Panc1 (cell line): Measurements from ENCODE around the gene RAI1. TPM values are rescaled to one million over a fixed set of nuclear protein-coding genes. Genes with fewer than 3 reads are reported as not detected.

ENCODE experiments used
- ATAC-seq: fragments of 200-7000 bp; cut with Tn5 transposase; 2 replicates; pipeline ENCODE4 v1.9.1; 2020; ENCODE audit warnings: mild to moderate bottlenecking, moderate library complexity
- BruUV-seq: library from RNA; stranded (reverse); fragments of 400-500 nt; replicated peaks from 2 replicates; lab custom pipeline; 2021; lab: Mats Ljungman, UMichigan
- CTCF ChIA-PET: fragments of 300-600 bp; sonication (Branson Sonifier 250); formaldehyde crosslinking; loops from one replicate; lab custom pipeline; 2022; ENCODE audit warnings: antibody characterized with exemption; lab: Charles Lee
- POLR2A ChIA-PET: fragments of 300-600 bp; sonication (Branson Sonifier 250); formaldehyde crosslinking; loops from one replicate; lab custom pipeline; 2022; ENCODE audit warnings: antibody characterized with exemption; lab: Charles Lee
- DNase-seq: peaks from one replicate; pipeline ENCODE4 v3.0.0-alpha.2; 2010; ENCODE audit warnings: low read depth, low spot score
- H3K27ac ChIP-seq: 2 replicates; pipeline ENCODE4 v1.5.1; 2011; ENCODE audit warnings: mild to moderate bottlenecking, low read length, inconsistent platforms
- H3K27me3 ChIP-seq: fragments of 200-500 bp; sonication (Bioruptor generic); 2 replicates; pipeline ENCODE4 v1.6.0; 2014; ENCODE audit warnings: low read length, inconsistent platforms; ENCODE audit not compliant: control insufficient read depth, insufficient read depth
- H3K36me3 ChIP-seq: fragments of 200-500 bp; sonication (Bioruptor generic); 2 replicates; pipeline ENCODE4 v1.5.1; 2014; ENCODE audit warnings: inconsistent platforms, mild to moderate bottlenecking, low read length, moderate library complexity; ENCODE audit not compliant: control insufficient read depth, insufficient read depth
- H3K4me1 ChIP-seq: 2 replicates; pipeline ENCODE4 v1.5.1; 2011; ENCODE audit warnings: inconsistent platforms, mild to moderate bottlenecking, low read length, moderate library complexity; ENCODE audit not compliant: control insufficient read depth, insufficient read depth
- H3K4me3 ChIP-seq, 2 experiments: 2 replicates each; pipeline ENCODE4 v1.5.1; 2011 to 2012; ENCODE audit warnings: low read depth in 2 of 2, low read length in 2 of 2, mild to moderate bottlenecking in 2 of 2, inconsistent platforms in 1 of 2, moderate library complexity in 1 of 2
- H3K9me3 ChIP-seq: fragments of 200-500 bp; sonication (Bioruptor generic); 2 replicates; pipeline ENCODE4 v1.5.1; 2014; ENCODE audit warnings: low read depth, mild to moderate bottlenecking, inconsistent platforms, low read length, moderate library complexity; ENCODE audit not compliant: control insufficient read depth, insufficient read depth
- CTCF ChIP-seq: fragments of 450-650 bp; IDR thresholded peaks from 2 replicates; pipeline ENCODE4 v1.5.1; 2017; ENCODE audit warnings: mild to moderate bottlenecking
- POLR2AphosphoS5 ChIP-seq: IDR thresholded peaks from 2 replicates; pipeline ENCODE4 v1.6.1; 2012; ENCODE audit warnings: mild to moderate bottlenecking, low read depth, low read length, moderate library complexity
- REST ChIP-seq, 2 experiments: IDR thresholded peaks; 2 replicates each; pipeline ENCODE4 v1.6.1; 2011 to 2012; ENCODE audit warnings: low read depth in 2 of 2, control low read depth in 1 of 2, low read length in 1 of 2, mild to moderate bottlenecking in 1 of 2, moderate library complexity in 1 of 2; ENCODE audit not compliant: insufficient read depth in 1 of 2
- SIN3A ChIP-seq: IDR thresholded peaks from 2 replicates; pipeline ENCODE4 v1.6.1; 2012; ENCODE audit warnings: low read depth, mild to moderate bottlenecking, low read length, moderate library complexity, borderline replicate concordance; ENCODE audit not compliant: insufficient read depth
- TCF7L2 ChIP-seq: IDR thresholded peaks from 2 replicates; pipeline ENCODE4 v1.6.1; 2011; ENCODE audit warnings: mild to moderate bottlenecking, low read depth, low read length, inconsistent platforms
- in situ Hi-C: cut with HindIII; loops from 2 replicates; pipeline ENCODE4 v1.10.0; 2016; ENCODE audit warnings: low sequenced_read_pairs, low pct_unique_long_range_greater_than_20kb
- intact Hi-C: fragments of 100-400 bp; cut with micrococcal nuclease; formaldehyde crosslinking; loops from one replicate; pipeline ENCODE4 v1.10.0; 2022; ENCODE audit not compliant: unreplicated experiment
- total RNA-seq: library from RNA; stranded (reverse); gene quantifications from one replicate; pipeline ENCODE4 v1.2.1, GENCODE V29; 2021; ENCODE audit not compliant: unreplicated experiment

Gene RAI1
- total RNA-seq, 1 experiment from 2014 or later: 51.0 TPM

DNA sequence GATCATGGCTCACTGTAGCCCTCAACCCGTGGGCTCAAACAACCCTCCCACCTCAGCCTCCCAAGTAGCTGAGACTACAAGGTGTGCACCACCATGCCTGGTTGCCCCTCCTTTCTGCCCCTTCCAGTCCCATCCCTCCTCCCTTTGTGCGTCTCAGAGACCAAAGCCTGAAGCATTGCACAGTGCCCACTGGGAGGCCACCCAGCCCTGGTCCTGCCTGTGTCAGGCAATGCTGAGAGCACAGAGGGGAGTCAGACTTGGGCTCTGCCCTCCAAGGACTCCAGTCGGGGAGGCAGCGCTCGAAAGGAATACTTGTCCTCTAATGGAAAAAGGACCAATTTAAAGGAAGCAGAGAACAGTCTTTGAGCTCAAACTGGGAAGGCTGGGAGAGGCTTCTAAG is 20.4 kb downstream of the RAI1 start:
- ATAC-seq: 0 out of 2 replicates have a peak, but pooled peaks have one; percentile 24
- Histone ChIP-seq H3K9me3 (no peaks in the 10 kb centered on the region), H3K4me1 (peaks cover 76% of the 10 kb centered on the region), H3K27ac (peak overlapping the region; percentile 29), H3K27me3 (no peaks in the 10 kb centered on the region), H3K4me3 (no peak overlapping the region), H3K36me3 (no peaks in the 10 kb centered on the region)
- POLR2A ChIA-PET: no interaction called here
- no peak for TF ChIP-seq POLR2AphosphoS5
- TF ChIP-seq REST (IDR thresholded peaks at IDR 0.05; ENCODE audit: insufficient read depth in 1 of 2, low read depth in 2 of 2, low read length in 1 of 2): no peak
- TF ChIP-seq CTCF: no peak
- TF ChIP-seq SIN3A: no peak
- TF ChIP-seq TCF7L2: no peak
- intact Hi-C loops (no loop called here), in situ Hi-C loops (no loop called here)
- CTCF ChIA-PET: no interaction called here
- DNase-seq: no peak
- BruUV-seq: no TSS peak

DNA sequence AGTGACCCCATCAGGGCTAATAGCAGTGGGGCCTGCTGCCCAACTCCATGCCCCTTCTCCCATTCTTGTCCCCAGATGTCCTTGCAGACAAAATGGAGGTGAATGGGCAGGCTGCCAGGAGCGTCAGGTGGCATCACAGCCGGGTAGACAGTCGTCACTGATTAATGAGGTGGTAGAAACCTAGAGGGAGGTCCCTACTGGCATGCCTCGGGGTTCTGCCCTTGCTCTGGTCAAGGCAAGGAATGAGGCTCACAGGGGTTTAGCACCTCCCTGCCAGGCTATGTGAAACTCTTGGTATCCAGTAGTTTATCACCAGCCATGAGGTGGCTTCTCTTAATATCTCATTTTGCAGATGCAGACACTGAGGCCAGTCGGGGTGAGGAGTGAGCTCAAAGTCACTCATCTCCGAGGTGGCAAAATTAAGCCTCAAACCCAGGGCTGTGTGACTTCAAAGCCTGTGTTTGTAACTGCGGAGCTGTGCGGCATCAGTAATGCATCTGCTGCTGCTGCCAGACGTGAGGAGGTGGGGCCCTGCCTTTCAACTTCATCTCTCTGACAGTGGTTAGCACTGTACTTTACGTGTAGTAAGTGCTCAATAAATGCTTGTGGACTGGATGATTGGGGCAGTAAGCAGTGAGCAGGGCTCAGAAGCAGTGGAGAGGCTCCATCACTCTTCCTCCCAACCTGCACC is 21.3 kb downstream of the RAI1 start:
- no peak overlapping the region for H3K4me3 ChIP-seq
- H3K4me1 ChIP-seq: peaks cover 74% of the 10 kb centered on the region
- CTCF ChIA-PET: no interaction called here
- TF ChIP-seq POLR2AphosphoS5: no peak
- TF ChIP-seq TCF7L2: no peak
- TF ChIP-seq CTCF: no peak
- no peak for TF ChIP-seq REST (IDR thresholded peaks at IDR 0.05; ENCODE audit: insufficient read depth in 1 of 2, low read depth in 2 of 2, low read length in 1 of 2)
- H3K9me3 ChIP-seq: no peaks in the 10 kb centered on the region
- no TSS peak for BruUV-seq
- peak; percentile 5; the same call in 1 of the 2 replicates for ATAC-seq
- peak overlapping the region; percentile 54 for H3K27ac ChIP-seq
- POLR2A ChIA-PET: no interaction called here
- intact Hi-C loops (no loop called here), in situ Hi-C loops (no loop called here)
- no peaks in the 10 kb centered on the region for H3K27me3 ChIP-seq
- DNase-seq: no peak
- no peaks in the 10 kb centered on the region for H3K36me3 ChIP-seq
